Stimulated activated CD4-positive, alpha-beta T cell treated with anti-CD3 and anti-CD28 coated beads, TNF-alpha, amount 100 ng/mL, for 48 hours (primary cell): ENCODE results near the gene FARP2.
A peak's percentile ranks its signal among the peaks of the same experiment; 100 is the strongest.
"Not testable (repeated sequence)": the region's sequence is repeated elsewhere in the genome, so short reads cannot be mapped to it uniquely, and the experiment has no call there.

Experiments
- DNase-seq, 3 donors: peaks; one replicate each; pipeline ENCODE4 v3.0.0-alpha.2; 2020; ENCODE audit warnings: low read depth in 3 of 3

Gene FARP2

DNA sequence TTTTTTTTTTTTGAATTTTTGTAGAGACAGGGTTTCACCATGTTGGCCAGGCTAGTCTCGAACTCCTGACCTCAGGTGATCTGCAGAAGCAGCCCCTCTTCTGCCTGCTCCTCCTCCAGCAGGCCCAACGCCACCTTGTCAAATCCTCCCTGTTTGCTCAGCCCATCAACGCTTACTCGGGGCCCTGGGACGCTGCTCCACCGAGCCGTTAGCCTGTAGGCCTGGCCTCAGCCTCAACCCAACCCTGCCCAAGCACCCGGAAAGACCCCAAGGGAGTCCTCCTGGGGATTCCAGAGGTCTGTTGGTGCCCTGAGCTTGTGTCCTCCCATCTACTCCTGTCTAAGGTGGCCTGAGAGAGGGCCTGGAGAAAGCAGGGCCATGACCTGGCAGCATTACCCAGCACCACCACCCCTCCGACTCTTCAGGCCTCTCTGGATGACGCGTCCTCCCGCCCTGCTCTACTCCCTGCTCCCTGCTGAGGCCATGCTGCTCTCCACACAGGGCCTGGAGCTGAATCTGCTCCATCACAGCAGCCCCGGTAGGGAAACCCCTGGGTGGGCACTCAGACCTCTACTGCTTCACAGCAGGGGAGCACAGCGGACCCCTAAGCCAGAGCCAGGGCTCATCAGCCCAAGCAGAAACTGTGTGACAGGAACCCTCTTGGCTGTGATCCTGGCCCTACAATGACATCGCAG is 149.1 kb downstream of the FARP2 start:
- DNase-seq = no peak

- DNase-seq = no peak
Observed at GRCh38 chr2:241505781-241506201, 149.7 kb downstream of the FARP2 start.

DNA sequence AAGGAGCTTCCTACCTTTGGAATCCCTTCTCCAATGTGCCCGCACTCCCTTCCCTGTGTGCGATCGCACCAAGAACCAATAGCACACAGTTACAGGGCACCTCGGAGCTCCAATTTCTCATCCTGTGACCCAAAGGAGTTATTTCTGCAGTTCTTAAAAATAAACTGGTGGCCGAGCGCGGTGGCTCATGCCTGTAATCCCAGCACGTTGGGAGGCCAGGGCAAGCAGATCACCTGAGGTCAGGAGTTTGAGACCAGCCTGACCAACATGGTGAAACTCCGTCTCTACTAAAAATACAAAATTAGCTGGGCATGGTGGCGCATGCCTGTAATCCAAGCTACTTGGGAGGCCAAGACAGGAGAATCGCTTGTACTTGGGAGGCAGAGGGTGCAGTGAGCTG is 150.2 kb downstream of the FARP2 start:
- DNase-seq = not testable (repeated sequence)

DNA sequence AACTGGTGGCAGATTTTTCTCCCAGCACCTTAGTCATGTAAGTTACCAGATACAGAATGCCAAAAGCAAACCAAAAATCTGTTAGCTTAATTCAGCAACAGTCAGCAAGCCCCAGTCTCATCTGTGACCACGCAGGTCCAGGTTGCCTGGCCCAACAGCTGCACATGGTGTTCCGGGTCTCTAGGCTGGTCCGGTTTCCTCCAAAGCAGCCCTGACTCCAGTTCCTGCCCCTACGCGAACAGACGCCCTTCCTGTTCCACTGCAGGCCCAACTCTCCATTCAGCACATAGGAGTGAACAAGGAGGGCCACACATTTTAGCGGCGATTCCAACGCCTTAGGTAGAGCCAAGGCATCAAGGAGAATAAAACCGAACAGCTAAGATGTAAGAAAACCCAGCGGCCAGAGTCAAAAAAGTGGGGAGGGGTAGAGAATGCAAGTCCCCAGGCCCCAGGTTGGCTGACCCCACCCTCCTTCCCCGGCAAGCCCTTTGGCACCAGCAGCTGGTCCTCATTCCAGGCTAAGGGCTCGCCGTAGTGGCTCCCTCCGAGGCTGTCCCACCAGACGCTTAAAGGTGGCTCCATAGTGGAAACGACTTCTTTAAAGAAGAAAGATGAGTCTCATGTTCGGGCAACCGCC is 150.8 kb downstream of the FARP2 start:
- DNase-seq = no peak

- peak in 1 of 3 donors; percentile 21 for DNase-seq
Observed at GRCh38 chr2:241507430-241508239, 151.6 kb downstream of the FARP2 start.

GRCh38 chr2:241508240-241509154 is 152.4 kb downstream of the FARP2 start, which contains the start of gene STK25:
TSS of gene STK25 (minus strand) at chr2:241508584. CDS start at chr2:241508035, 549 bp downstream.
- DNase-seq = peak; percentile 93 to 97 (median 96)

DNA sequence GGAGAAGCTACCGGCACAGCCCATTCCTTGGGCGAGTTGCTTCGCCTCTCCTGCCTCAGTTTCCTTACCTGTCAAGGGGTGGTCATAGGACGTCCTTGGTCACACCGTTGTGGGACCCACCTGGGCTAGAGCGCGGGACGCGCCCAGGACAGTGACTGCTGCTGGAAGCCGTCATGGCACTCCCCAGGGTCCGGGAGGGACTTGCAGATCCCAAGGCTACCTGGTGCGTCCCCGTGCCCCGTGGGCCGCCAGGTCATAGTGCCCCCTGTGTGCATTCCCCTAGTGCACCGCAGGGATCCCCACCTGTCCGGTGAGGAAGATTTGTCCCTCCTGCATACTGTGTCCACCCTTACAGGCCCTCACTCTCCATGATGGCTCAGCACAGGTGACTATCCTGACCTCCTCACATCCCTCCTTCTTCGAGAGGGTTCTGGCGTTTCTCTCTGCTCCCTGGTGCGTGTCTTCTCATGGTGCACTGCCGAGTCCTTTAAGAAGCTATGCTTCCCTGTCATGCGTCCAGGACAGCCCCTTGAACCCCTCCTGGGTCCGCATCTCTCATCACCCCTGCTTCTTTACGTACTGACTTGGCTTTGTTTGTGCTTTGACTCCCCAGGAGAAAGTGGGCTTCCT is 153.2 kb downstream of the FARP2 start:
- no peak for DNase-seq

GRCh38 chr2:241511091-241511741 is 155.1 kb downstream of the FARP2 start:
- no peak for DNase-seq

DNA sequence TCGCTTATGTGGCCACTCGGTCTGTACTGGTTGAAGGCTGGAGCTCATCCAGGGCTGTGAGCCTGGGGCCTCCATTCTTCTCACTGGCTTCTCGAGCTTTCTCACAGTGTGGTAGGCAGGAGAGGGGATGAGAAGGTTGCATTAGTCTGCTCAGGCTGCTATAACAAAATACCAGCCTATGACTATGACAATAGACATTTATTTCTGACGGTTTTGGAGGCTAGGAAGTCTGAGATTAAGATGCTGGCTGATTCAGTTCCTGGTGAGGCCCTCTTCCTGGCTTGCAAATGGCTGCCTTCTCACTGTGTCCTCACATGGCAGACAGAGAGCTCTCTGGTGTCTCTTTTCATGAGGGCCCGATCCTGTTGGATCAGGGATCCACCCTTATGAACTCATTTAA is 158.5 kb downstream of the FARP2 start:
- DNase-seq = no peak

DNA sequence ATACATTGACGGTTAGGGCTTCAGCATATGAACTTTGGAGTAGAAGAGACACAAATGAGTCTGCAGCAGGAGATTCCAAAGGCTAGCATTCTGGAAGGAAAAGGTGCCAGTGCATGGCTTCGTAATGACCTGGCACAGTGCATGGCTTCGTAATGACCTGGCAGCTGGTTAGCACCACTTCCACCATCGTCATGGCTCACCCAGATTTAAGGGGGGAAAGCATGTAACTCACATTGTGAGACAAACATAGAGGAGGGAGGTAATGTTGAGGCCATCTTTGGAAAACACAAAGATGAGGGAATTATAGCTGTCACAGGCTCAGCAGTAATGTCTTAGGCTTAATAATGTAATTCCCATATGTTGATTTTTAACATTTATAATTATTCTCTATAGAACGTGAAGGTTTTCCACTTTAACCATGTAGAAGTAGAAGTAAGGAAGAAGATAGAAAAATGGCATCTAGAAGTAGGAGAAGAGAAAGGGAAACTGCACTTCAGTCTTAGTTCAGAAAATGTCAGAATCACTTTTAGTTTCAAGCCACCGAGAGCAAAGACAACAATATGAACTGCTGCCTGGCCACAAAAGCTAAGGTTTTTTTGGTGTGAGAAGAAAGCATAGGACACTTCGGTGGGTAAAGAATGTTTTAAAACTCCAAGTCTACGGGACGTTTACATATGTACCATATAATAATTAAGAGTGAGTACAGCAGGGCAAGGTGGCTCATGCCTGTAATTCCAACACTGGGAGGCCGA is 159.1 kb downstream of the FARP2 start:
- DNase-seq = no peak

GRCh38 chr2:241516520-241516965 is 160.5 kb downstream of the FARP2 start:
- no peak for DNase-seq

DNA sequence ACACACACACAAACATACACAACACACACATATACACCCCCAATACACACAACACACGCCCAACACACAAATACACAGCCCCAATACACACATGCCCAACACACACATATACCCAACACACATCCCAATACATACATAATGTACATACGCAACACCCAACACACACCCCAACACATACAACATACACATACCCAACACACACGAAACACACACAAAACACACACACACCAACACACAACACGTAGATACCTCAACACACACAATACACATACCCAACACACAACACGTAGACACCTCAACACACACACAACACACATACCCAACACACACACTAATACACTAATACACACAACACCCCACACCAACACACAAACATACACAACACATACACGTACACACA is 161.2 kb downstream of the FARP2 start:
- no peak for DNase-seq

DNA sequence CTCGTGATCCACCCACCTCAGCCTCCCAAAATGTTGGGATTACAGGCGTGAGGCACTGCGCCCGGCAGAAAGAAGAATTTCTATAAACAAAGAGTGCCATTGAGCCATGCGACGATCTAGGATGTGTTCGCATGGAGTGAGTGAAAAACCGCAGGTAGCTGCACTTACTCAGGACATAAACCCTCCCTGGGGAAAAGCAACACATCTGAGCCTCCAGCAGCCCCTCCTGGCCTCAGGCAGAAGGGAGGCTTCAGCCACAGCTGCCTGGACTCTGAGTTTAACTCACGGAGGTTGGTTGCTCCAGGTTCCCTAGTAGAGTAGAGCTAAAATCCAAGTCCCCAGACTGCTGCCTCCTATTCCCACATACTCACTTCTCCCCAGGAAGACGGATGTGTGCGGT is 163.6 kb downstream of the FARP2 start:
- DNase-seq = no peak

DNA sequence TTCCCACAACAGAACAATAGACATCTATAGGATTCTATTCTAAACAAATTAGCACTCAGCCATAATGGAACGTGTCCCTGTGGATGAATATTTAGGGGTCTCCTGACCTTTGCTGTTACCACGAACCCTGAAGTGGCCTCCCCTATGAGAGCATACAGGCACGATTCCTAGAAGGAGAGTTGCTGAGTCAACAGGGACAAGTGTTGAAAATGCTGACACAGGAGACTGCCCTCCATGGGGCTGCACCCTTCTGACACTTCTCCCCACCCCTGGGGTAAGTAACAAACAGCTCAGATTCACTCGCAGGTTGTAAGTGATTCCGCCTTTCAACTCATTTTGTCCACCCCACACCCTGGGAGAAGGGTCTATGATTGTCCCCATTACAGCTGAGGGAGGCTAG is 166.4 kb downstream of the FARP2 start:
- no peak for DNase-seq

DNA sequence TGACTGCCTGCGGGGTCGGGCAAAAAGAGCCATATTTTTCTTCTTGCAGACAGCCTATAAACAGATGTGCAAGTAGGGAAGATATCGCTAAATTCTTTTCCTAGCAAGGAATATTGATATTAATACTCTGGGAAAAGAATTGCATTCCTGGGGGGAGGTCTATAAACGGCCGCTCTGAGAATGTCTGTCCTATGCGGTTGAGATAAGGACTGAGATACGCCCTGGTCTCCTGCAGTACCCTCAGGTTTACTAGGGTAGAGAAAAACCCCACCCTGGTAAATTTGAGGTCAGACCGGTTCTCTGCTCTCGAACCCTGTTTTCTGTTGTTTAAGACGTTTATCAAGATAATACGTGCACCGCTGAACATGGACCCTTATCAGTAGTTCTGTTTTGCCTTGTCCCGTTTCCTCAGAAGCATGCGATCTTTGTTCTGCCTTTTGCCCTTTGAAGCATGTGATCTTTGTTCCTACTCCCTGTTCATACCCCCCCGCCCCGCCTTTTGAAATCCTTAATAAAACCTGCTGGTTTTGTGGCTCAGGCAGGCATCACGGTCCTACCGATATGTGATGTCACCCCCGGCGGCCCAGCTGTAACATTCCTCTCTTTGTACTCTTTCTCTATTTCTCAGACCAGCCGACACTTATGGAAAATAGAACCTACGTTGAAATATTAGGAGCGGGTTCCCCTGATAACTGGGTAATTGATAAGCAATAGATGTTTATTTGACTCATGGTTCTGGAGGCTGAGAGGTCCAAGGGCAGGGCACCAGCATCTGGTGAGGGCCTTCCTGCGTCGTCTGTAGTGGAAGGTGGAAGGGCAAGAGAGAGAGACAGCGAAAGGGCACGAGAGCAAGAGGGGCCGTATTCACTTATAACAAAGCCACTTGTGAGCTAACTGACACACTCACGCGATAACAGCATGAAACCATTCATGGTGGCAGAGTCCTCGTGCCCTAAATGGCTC is 170.0 kb downstream of the FARP2 start:
- DNase-seq = not testable (repeated sequence)

DNA sequence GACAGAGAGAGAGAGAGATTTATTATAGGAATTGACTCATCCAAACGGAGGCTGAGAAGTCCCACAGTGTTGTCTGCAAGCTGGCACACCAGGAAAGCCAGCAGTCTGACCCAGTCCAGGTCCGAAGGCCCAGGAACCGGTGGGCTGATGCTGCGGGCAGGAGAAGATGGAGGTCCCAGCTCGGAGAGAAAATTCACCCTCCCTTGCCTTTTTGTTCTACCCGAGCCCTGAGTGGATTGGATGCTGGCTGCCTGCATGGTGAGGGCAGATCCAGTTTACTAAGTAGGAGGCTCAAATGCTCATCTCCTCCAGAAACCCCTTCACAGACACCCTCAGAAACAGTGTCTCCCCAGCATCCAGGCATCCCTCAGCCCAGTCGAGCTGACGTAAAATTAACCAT is 174.5 kb downstream of the FARP2 start:
- DNase-seq = no peak

GRCh38 chr2:241531161-241531722 is 175.2 kb downstream of the FARP2 start:
- no peak for DNase-seq

- DNase-seq = no peak
Observed at GRCh38 chr2:241532168-241532567, 176.1 kb downstream of the FARP2 start.
